ENCODE measurements around the gene DYNC2I2.

Gene DYNC2I2

DNA sequence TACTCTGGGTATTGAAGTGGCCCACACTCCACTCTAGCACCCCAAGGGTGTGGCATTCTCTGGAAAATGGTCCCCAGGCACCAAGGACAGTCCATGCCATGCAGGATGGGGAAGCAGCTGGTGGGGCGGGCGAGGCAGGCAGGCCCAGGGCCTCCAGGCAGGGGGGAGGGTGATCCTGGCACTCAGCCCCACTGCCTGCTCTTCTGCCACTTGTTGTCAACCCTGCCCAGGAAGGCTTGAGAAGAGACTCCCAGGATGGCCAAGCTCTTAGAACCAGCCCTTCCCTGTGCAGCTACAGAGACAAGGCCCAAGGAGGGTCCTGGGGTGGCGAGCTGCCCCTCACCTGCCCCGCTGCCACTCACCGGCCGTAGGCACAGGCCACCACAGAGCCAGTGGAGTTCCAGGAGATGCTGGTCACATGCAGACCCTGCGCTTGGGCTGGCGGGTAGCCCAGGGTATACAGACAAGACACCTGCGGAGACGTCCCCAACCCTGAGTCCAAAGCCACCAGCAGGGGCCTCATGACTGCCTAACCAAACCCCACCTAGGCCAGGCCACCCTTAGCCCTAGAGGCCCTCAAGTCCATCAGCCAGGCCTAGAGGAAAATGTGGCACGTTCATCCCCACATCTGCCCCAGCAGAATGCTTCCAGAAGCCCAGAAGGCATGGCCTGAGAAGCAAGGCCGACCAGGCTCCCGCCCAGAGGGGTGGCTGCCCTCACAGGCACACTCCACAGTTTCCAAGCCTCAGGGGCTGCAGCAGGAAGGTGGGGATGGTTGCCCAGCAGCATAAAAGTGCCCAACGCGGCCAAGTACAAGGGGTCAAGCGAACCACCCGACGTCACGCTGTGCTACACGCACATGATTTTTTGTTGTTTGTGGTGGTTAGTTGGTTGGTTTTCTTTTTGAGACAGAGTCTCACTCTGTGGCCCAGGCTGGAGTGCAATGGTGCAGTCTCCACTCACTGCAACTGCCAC, 19.8 kb downstream of the DYNC2I2 start:
- DNase-seq (ENCODE audit: low read depth in 1 of 2, low spot score in 1 of 2): no peak

GRCh38 chr9:128636024-128636390, 20.6 kb downstream of the DYNC2I2 start:
- no peak for DNase-seq (ENCODE audit: low read depth in 1 of 2, low spot score in 1 of 2)

GRCh38 chr9:128635266-128636023, 21.2 kb downstream of the DYNC2I2 start:
- no peak for DNase-seq (ENCODE audit: low read depth in 1 of 2, low spot score in 1 of 2)

- DNase-seq (ENCODE audit: low read depth in 1 of 2, low spot score in 1 of 2): no peak
Observed at GRCh38 chr9:128634651-128635262, 21.9 kb downstream of the DYNC2I2 start.

DNA sequence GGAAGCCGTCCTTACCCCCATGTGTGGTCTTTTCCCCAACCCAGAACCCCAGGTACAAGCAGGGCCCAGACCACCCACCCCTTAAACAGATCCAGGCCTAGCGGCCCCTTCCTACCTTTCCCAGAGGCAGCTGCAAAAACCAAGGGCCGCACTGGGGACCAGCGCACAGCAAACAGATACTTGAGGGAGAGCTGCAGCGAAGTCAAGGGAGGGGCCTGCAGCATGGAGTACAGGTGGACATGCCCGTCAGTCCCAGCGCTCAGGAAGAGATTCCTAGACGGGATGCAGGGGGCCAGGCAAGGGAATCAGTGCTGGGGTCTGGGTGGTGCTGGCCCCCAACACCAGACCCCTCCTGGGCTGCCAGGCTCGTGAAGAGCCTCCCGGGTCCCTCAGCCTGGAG, 22.5 kb downstream of the DYNC2I2 start:
- DNase-seq (ENCODE audit: low read depth in 1 of 2, low spot score in 1 of 2): no peak

DNA sequence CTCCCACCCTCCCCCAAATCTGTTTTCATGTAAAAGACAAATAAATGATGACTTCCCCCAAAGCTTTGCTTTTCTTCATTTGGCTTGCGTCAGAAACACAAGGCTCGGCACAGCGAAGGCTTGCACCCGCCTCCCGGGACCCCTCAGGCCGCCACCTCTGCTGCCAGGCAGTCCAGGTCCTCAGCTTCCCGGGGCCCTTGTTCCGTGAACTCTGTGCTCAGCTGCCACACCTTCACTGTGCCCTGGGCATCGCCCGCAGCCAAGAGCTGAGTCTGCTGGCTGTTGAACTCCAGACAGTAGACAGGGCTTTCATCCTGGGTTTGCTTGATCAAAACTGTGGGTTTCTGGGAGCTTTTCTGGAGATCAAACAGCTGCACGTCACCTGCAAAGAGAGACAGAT, 23.0 kb downstream of the DYNC2I2 start:
- DNase-seq (ENCODE audit: low read depth in 1 of 2, low spot score in 1 of 2): no peak

DNA sequence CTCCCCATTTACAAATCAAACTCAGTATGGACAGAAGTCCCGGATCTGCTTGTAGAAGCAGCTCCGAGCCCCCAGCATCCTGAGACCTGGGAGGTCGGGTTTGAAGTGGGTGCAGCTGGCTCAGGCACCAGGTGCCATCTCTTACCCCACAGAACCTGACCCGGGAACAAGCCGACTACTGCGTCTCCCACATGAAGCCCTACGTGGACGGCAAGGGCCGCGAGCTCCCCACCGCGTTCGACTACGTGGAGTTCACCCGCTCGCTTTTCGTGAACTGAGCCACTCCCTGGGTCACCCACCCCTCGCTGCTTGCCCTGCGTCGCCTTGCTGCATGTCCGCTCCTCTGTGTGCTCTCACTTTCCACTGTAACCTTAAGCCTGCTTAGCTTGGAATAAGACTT, 23.6 kb downstream of the DYNC2I2 start:
- no peak for DNase-seq (ENCODE audit: low read depth in 1 of 2, low spot score in 1 of 2)

DNA sequence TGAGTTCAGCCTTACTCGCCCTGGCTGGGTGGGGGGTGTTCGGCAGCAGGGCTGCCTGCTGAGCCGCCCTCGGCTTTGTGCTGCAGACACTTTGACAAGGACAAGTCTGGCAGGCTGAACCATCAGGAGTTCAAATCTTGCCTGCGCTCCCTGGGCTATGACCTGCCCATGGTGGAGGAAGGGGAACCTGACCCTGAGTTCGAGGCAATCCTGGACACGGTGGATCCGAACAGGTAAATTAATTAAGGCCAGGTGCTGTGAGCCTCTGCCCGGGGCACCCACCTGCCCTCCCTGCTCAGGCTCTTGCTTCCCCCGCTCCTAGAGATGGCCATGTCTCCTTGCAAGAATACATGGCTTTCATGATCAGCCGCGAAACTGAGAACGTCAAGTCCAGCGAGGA, 24.2 kb downstream of the DYNC2I2 start:
- no peak for DNase-seq (ENCODE audit: low read depth in 1 of 2, low spot score in 1 of 2)

DNA sequence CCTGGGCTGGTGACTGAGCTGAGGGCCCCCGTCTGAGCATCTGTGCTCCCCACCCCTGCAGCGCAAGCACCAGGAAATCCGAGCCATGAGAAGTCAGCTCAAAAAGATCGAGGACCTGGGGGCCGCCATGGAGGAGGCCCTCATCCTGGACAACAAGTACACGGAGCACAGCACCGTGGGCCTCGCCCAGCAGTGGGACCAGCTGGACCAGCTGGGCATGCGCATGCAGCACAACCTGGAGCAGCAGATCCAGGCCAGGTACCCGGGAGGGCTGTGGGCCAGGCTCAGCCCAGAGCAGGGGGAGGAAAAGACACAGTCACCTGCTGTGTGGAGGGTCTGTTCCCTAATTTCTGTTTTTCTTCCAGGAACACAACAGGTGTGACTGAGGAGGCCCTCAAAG, 24.6 kb downstream of the DYNC2I2 start:
- DNase-seq (ENCODE audit: low read depth in 1 of 2, low spot score in 1 of 2): no peak

GRCh38 chr9:128631636-128632035, 25.0 kb downstream of the DYNC2I2 start:
- DNase-seq (ENCODE audit: low read depth in 1 of 2, low spot score in 1 of 2): no peak

- no peak for DNase-seq (ENCODE audit: low read depth in 1 of 2, low spot score in 1 of 2)
Observed at GRCh38 chr9:128629852-128630545, 26.6 kb downstream of the DYNC2I2 start.

GRCh38 chr9:128629136-128629535, 27.5 kb downstream of the DYNC2I2 start:
- DNase-seq (ENCODE audit: low read depth in 1 of 2, low spot score in 1 of 2): no peak

GRCh38 chr9:128628471-128629048, 28.1 kb downstream of the DYNC2I2 start:
- DNase-seq (ENCODE audit: low read depth in 1 of 2, low spot score in 1 of 2): no peak

DNA sequence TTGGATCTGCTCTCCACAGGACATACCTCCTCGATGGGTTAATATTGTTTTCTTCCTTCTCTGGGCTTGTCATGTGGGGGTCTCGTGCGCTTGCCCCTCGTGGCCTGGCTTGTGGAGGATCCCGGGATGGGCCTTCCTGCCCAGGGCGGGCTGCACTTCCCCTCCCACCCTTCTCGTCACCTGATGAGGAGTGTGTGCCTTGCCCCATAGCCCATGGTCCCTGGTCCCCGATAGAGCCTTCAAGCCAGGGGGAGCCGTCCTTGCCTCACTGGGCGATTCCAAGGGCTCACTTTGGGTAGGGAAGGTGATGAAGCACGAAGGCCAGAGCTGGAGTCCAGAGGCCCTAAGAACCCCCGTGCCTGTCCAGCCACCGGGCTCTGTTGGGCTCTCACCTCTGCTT, 28.7 kb downstream of the DYNC2I2 start:
- DNase-seq (ENCODE audit: low read depth in 1 of 2, low spot score in 1 of 2): no peak

DNA sequence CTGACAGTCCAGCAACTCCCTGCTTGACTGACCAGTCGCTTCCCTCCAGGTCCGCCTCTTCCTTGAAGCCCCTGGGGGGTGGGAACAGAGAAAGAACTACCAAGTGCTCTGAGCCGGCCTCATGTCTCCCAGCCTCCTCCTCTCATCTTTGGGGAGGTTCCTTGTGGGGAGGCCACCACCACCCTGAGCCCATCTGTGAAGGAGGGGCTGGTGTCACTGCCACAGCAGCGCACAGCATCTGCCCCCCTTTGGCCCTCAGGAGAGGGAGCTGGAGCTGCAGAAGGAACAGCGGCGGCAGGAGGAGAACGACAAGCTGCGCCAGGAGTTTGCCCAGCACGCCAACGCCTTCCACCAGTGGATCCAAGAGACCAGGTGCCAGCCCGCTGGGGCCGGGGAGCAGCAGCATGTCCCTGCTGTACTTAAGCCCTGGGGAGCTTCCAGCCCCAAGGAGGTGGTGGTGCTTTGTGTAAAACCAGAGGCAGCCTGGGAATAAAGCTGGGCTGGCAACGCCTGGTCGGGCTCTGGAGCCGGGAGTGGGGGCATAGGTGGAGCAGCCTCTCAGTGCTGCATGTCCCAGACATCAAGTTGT, 29.4 kb downstream of the DYNC2I2 start:
- no peak for DNase-seq (ENCODE audit: low read depth in 1 of 2, low spot score in 1 of 2)

- no peak for DNase-seq (ENCODE audit: low read depth in 1 of 2, low spot score in 1 of 2)
Observed at GRCh38 chr9:128626181-128626580, 30.5 kb downstream of the DYNC2I2 start.

- DNase-seq (ENCODE audit: low read depth in 1 of 2, low spot score in 1 of 2): no peak
Observed at GRCh38 chr9:128625391-128626146, 31.1 kb downstream of the DYNC2I2 start.

- DNase-seq (ENCODE audit: low read depth in 1 of 2, low spot score in 1 of 2): no peak
Observed at GRCh38 chr9:128624566-128624965, 32.1 kb downstream of the DYNC2I2 start.

GRCh38 chr9:128621730-128622455, 34.8 kb downstream of the DYNC2I2 start:
- no peak for DNase-seq (ENCODE audit: low read depth in 1 of 2, low spot score in 1 of 2)
